Panc1 (cell line): ENCODE measurements around the gene GRM1. TPM values are rescaled to one million over a fixed set of nuclear protein-coding genes. Genes with fewer than 3 reads are reported as not detected.
"Not testable (repeated sequence)": the region's sequence is repeated elsewhere in the genome, so short reads cannot be mapped to it uniquely, and the experiment has no call there.

Source experiments
- ATAC-seq: fragments of 200-7000 bp; cut with Tn5 transposase; 2 replicates; pipeline ENCODE4 v1.9.1; 2020; ENCODE audit warnings: mild to moderate bottlenecking, moderate library complexity
- BruUV-seq: library from RNA; stranded (reverse); fragments of 400-500 nt; replicated peaks from 2 replicates; lab custom pipeline; 2021; lab: Mats Ljungman, UMichigan
- CTCF ChIA-PET: fragments of 300-600 bp; sonication (Branson Sonifier 250); formaldehyde crosslinking; loops from one replicate; lab custom pipeline; 2022; ENCODE audit warnings: antibody characterized with exemption; lab: Charles Lee
- POLR2A ChIA-PET: fragments of 300-600 bp; sonication (Branson Sonifier 250); formaldehyde crosslinking; loops from one replicate; lab custom pipeline; 2022; ENCODE audit warnings: antibody characterized with exemption; lab: Charles Lee
- DNase-seq: peaks from one replicate; pipeline ENCODE4 v3.0.0-alpha.2; 2010; ENCODE audit warnings: low read depth, low spot score
- H3K27ac ChIP-seq: 2 replicates; pipeline ENCODE4 v1.5.1; 2011; ENCODE audit warnings: mild to moderate bottlenecking, low read length, inconsistent platforms
- H3K27me3 ChIP-seq: fragments of 200-500 bp; sonication (Bioruptor generic); 2 replicates; pipeline ENCODE4 v1.6.0; 2014; ENCODE audit warnings: low read length, inconsistent platforms; ENCODE audit not compliant: control insufficient read depth, insufficient read depth
- H3K36me3 ChIP-seq: fragments of 200-500 bp; sonication (Bioruptor generic); 2 replicates; pipeline ENCODE4 v1.5.1; 2014; ENCODE audit warnings: inconsistent platforms, mild to moderate bottlenecking, low read length, moderate library complexity; ENCODE audit not compliant: control insufficient read depth, insufficient read depth
- H3K4me1 ChIP-seq: 2 replicates; pipeline ENCODE4 v1.5.1; 2011; ENCODE audit warnings: inconsistent platforms, mild to moderate bottlenecking, low read length, moderate library complexity; ENCODE audit not compliant: control insufficient read depth, insufficient read depth
- H3K4me3 ChIP-seq, 2 experiments: 2 replicates each; pipeline ENCODE4 v1.5.1; 2011 to 2012; ENCODE audit warnings: low read depth in 2 of 2, low read length in 2 of 2, mild to moderate bottlenecking in 2 of 2, inconsistent platforms in 1 of 2, moderate library complexity in 1 of 2
- H3K9me3 ChIP-seq: fragments of 200-500 bp; sonication (Bioruptor generic); 2 replicates; pipeline ENCODE4 v1.5.1; 2014; ENCODE audit warnings: low read depth, mild to moderate bottlenecking, inconsistent platforms, low read length, moderate library complexity; ENCODE audit not compliant: control insufficient read depth, insufficient read depth
- CTCF ChIP-seq: fragments of 450-650 bp; IDR thresholded peaks from 2 replicates; pipeline ENCODE4 v1.5.1; 2017; ENCODE audit warnings: mild to moderate bottlenecking
- POLR2AphosphoS5 ChIP-seq: IDR thresholded peaks from 2 replicates; pipeline ENCODE4 v1.6.1; 2012; ENCODE audit warnings: mild to moderate bottlenecking, low read depth, low read length, moderate library complexity
- SIN3A ChIP-seq: IDR thresholded peaks from 2 replicates; pipeline ENCODE4 v1.6.1; 2012; ENCODE audit warnings: low read depth, mild to moderate bottlenecking, low read length, moderate library complexity, borderline replicate concordance; ENCODE audit not compliant: insufficient read depth
- TCF7L2 ChIP-seq: IDR thresholded peaks from 2 replicates; pipeline ENCODE4 v1.6.1; 2011; ENCODE audit warnings: mild to moderate bottlenecking, low read depth, low read length, inconsistent platforms
- in situ Hi-C: cut with HindIII; loops from 2 replicates; pipeline ENCODE4 v1.10.0; 2016; ENCODE audit warnings: low sequenced_read_pairs, low pct_unique_long_range_greater_than_20kb
- intact Hi-C: fragments of 100-400 bp; cut with micrococcal nuclease; formaldehyde crosslinking; loops from one replicate; pipeline ENCODE4 v1.10.0; 2022; ENCODE audit not compliant: unreplicated experiment
- total RNA-seq: library from RNA; stranded (reverse); gene quantifications from one replicate; pipeline ENCODE4 v1.2.1, GENCODE V29; 2021; ENCODE audit not compliant: unreplicated experiment
- TF ChIP-seq, protein P1 (sequence below), 2 experiments: IDR thresholded peaks; 2 replicates each; pipeline ENCODE4 v1.6.1; 2011 to 2012; ENCODE audit warnings: low read depth in 2 of 2, control low read depth in 1 of 2, low read length in 1 of 2, mild to moderate bottlenecking in 1 of 2, moderate library complexity in 1 of 2; ENCODE audit not compliant: insufficient read depth in 1 of 2

The GRM1 gene
- total RNA-seq, 1 experiment from 2014 or later: not detected

DNA sequence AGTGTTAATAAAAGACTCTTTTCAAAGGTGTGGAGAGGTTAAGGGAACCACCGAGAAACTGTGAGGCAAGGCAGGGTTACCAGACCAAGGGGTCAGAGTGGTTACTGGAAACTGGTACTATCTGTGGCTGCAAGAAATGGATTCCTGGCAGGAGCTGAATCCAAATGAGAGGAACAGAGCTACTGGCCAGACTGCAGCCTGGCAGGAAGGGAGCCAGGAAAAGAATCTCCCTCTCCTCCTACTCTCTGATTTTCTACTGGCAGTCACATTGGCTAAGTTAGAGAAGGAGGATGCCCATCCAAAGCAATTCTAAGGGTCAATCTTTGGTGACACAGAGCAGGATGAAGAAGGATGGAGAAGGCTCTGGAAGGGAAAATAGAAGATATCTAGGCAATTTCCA is 211.5 kb downstream of the GRM1 start:
- intact Hi-C loops: no loop called here
- in situ Hi-C loops: no loop called here
- DNase-seq (no peak), ATAC-seq (no peak)
- Histone ChIP-seq H3K36me3 (no peaks in the 10 kb centered on the region), H3K27me3 (no peaks in the 10 kb centered on the region), H3K4me1 (no peaks in the 10 kb centered on the region), H3K27ac (no peak overlapping the region), H3K9me3 (peaks cover 3% of the 10 kb centered on the region; the same call in 1 of the 2 replicates), H3K4me3 (no peak overlapping the region)
- POLR2A ChIA-PET: no interaction called here
- BruUV-seq: no TSS peak
- TF ChIP-seq CTCF: no peak
- TF ChIP-seq, protein P1, sequence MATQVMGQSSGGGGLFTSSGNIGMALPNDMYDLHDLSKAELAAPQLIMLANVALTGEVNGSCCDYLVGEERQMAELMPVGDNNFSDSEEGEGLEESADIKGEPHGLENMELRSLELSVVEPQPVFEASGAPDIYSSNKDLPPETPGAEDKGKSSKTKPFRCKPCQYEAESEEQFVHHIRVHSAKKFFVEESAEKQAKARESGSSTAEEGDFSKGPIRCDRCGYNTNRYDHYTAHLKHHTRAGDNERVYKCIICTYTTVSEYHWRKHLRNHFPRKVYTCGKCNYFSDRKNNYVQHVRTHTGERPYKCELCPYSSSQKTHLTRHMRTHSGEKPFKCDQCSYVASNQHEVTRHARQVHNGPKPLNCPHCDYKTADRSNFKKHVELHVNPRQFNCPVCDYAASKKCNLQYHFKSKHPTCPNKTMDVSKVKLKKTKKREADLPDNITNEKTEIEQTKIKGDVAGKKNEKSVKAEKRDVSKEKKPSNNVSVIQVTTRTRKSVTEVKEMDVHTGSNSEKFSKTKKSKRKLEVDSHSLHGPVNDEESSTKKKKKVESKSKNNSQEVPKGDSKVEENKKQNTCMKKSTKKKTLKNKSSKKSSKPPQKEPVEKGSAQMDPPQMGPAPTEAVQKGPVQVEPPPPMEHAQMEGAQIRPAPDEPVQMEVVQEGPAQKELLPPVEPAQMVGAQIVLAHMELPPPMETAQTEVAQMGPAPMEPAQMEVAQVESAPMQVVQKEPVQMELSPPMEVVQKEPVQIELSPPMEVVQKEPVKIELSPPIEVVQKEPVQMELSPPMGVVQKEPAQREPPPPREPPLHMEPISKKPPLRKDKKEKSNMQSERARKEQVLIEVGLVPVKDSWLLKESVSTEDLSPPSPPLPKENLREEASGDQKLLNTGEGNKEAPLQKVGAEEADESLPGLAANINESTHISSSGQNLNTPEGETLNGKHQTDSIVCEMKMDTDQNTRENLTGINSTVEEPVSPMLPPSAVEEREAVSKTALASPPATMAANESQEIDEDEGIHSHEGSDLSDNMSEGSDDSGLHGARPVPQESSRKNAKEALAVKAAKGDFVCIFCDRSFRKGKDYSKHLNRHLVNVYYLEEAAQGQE (IDR thresholded peaks at IDR 0.05; ENCODE audit: insufficient read depth in 1 of 2, low read depth in 2 of 2, low read length in 1 of 2): no peak
- TF ChIP-seq SIN3A: no peak
- TF ChIP-seq POLR2AphosphoS5: no peak
- TF ChIP-seq TCF7L2: no peak
- CTCF ChIA-PET: no interaction called here

- Histone ChIP-seq H3K27me3 (no peaks in the 10 kb centered on the region), H3K27ac (no peak overlapping the region), H3K4me1 (no peaks in the 10 kb centered on the region), H3K9me3 (peaks cover 3% of the 10 kb centered on the region; the same call in 1 of the 2 replicates), H3K36me3 (no peaks in the 10 kb centered on the region), H3K4me3 (no peak overlapping the region)
- ChIA-PET CTCF (no interaction called here), POLR2A (no interaction called here)
- in situ Hi-C loops (no loop called here), intact Hi-C loops (no loop called here)
- no TSS peak for BruUV-seq
- TF ChIP-seq, protein P1 (IDR thresholded peaks at IDR 0.05; ENCODE audit: insufficient read depth in 1 of 2, low read depth in 2 of 2, low read length in 1 of 2): no peak
- TF ChIP-seq SIN3A (no peak), CTCF (no peak), POLR2AphosphoS5 (no peak), TCF7L2 (no peak)
- ATAC-seq: no peak
- no peak for DNase-seq
These were observed 211.9 kb downstream of the GRM1 start for GRCh38 chr6:146240807-146241206.

DNA sequence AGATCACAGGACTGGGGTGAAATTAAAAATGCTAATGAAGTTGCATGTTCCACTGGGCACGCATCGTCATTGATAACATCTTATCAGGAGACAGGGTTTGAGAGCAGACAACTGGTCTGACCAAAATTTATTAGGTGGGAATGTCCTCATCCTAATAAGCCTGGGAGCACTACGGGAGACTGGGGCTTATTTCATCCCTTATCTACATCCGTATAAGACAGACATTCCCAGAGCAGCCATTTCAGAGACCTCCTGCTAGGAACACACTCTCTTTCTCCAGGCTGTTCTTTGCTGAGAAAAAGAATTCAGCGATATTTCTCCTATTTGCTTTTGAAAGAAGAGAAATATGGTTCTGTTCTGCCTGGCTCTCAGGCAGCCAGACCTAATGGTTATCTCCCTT is 214.8 kb downstream of the GRM1 start:
- H3K4me1 ChIP-seq, ATAC-seq, intact Hi-C loops, CTCF ChIA-PET, H3K36me3 ChIP-seq, POLR2A ChIA-PET, in situ Hi-C loops, H3K27me3 ChIP-seq, H3K4me3 ChIP-seq, BruUV-seq, H3K9me3 ChIP-seq, H3K27ac ChIP-seq, DNase-seq: not testable (repeated sequence)
